Lung (tissue), 12 donors: ENCODE results near the gene TENM4. TPM values are rescaled to one million over a fixed set of nuclear protein-coding genes. Genes with fewer than 3 reads are reported as not detected.

ENCODE experiments used
- ATAC-seq: fragments of 200-7000 bp; cut with Tn5 transposase; one replicate; pipeline ENCODE4 v1.9.1; 2020; ENCODE audit warnings: moderate number of reproducible peaks; ENCODE audit not compliant: insufficient read depth, low FRiP score
- DNase-seq, 3 donors: peaks; one replicate each; pipeline ENCODE4 v3.0.0-alpha.2; 2013 to 2017
- H3K27ac ChIP-seq, 2 donors: one replicate each; pipeline ENCODE4 v1.5.1; 2013; ENCODE audit warnings: mild to moderate bottlenecking in 2 of 2, moderate library complexity in 2 of 2, control low read depth in 1 of 2, inconsistent platforms in 1 of 2, low read depth in 1 of 2, low read length in 1 of 2
- H3K27me3 ChIP-seq, 3 donors: one replicate each; pipeline ENCODE4 v1.5.1; 2013; ENCODE audit warnings: low read length in 2 of 3; ENCODE audit not compliant: control insufficient read depth in 3 of 3, insufficient read depth in 3 of 3
- H3K36me3 ChIP-seq, 4 donors: one replicate each; pipeline ENCODE4 v1.5.1; 2013; ENCODE audit warnings: low read length in 4 of 4, mild to moderate bottlenecking in 1 of 4, moderate library complexity in 1 of 4; ENCODE audit not compliant: control insufficient read depth in 4 of 4, insufficient read depth in 4 of 4
- H3K4me1 ChIP-seq, 5 donors: one replicate each; pipeline ENCODE4 v1.5.1; 2013; ENCODE audit warnings: low read length in 5 of 5, mild to moderate bottlenecking in 2 of 5, moderate library complexity in 1 of 5; ENCODE audit not compliant: control insufficient read depth in 5 of 5, insufficient read depth in 5 of 5
- H3K4me3 ChIP-seq: one replicate; pipeline ENCODE4 v1.5.1; 2013; ENCODE audit warnings: mild to moderate bottlenecking, control low read depth, moderate library complexity
- H3K9ac ChIP-seq, 2 donors: one replicate each; pipeline ENCODE4 v1.5.1; 2013; ENCODE audit warnings: low read length in 2 of 2, control low read depth in 1 of 2; ENCODE audit not compliant: insufficient read depth in 1 of 2
- H3K9me3 ChIP-seq, 4 donors: one replicate each; pipeline ENCODE4 v1.5.1; 2013; ENCODE audit warnings: low read length in 3 of 4, mild to moderate bottlenecking in 1 of 4, moderate library complexity in 1 of 4; ENCODE audit not compliant: control insufficient read depth in 4 of 4, insufficient read depth in 3 of 4
- WGBS, 2 donors: extraction: QIAGEN DNeasy Blood & Tissue Kit; methylation state at CpG; one replicate each; pipeline ENCODE4 v1.1.7; 2013; 5-methylcytosine and 5-hydroxymethylcytosine counted together
- polyA plus RNA-seq, 2 donors: library from polyadenylated mRNA; stranded (reverse); fragments of 200-250 nt; gene quantifications; one replicate each; pipeline ENCODE4 v1.2.1, GENCODE V29; 2013
- total RNA-seq, 2 donors: library from RNA; depleted of rRNA in 1 of 2; stranded (reverse); fragments of >200 nt in 1 of 2; gene quantifications; one replicate each; pipeline ENCODE4 v1.2.1, GENCODE V29; 2014 to 2021
- TF ChIP-seq, protein P1 (sequence below): IDR thresholded peaks from 2 replicates; pipeline ENCODE4 v1.5.1; 2012; ENCODE audit warnings: mild to moderate bottlenecking; ENCODE audit errors: control extremely low read depth, extremely low read depth
- donor health status: control.
- donor health status: control.
- donor health status: Bipolar disorder and iron deficiency.
- donor health status: healthy.
- donor health status: DM: yes; HTN: yes; CAD: no.

TENM4 gene
- total and polyA plus RNA-seq, 4 donors = 0.28 to 16.4 (median 3.2) TPM

DNA sequence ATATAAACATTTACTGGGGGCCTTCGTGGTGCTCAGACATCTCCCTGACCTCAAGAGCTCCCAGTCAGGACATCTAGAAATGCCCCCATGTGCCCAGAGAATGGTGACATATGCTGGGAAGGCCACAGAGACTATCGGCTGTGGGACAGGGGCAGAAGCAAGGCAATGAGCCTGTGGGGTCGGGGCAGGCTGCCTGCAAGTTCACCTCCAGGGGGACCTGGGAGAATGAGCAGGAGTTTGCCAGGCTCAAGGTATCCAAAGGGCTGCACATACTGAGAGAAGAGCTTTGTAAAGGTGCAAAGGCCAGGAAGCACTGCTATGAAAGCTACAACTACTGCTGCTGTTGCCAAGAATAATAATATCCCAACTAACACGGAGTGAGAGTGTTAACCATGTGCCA lies 233.9 kb downstream of the TENM4 start:
- no peak overlapping the region for H3K4me3 ChIP-seq
- no peaks in the 10 kb centered on the region for H3K36me3 ChIP-seq
- no peak overlapping the region for H3K27ac ChIP-seq
- 58 to 80% methylated on average over 4 of the region's 4 CpGs for WGBS, 2 donors
- no peak overlapping the region for H3K9ac ChIP-seq
- no peaks in the 10 kb centered on the region for H3K9me3 ChIP-seq
- peaks cover 0 to 3% (median 0%) of the 10 kb centered on the region in 3 donors for H3K27me3 ChIP-seq
- no peak for ATAC-seq
- no peak for DNase-seq
- TF ChIP-seq, protein P1, sequence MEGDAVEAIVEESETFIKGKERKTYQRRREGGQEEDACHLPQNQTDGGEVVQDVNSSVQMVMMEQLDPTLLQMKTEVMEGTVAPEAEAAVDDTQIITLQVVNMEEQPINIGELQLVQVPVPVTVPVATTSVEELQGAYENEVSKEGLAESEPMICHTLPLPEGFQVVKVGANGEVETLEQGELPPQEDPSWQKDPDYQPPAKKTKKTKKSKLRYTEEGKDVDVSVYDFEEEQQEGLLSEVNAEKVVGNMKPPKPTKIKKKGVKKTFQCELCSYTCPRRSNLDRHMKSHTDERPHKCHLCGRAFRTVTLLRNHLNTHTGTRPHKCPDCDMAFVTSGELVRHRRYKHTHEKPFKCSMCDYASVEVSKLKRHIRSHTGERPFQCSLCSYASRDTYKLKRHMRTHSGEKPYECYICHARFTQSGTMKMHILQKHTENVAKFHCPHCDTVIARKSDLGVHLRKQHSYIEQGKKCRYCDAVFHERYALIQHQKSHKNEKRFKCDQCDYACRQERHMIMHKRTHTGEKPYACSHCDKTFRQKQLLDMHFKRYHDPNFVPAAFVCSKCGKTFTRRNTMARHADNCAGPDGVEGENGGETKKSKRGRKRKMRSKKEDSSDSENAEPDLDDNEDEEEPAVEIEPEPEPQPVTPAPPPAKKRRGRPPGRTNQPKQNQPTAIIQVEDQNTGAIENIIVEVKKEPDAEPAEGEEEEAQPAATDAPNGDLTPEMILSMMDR = no peak
- no peaks in the 10 kb centered on the region for H3K4me1 ChIP-seq

- H3K27ac ChIP-seq = no peak overlapping the region
- H3K4me1 ChIP-seq = no peaks in the 10 kb centered on the region
- no peak overlapping the region for H3K4me3 ChIP-seq
- no peak overlapping the region for H3K9ac ChIP-seq
- H3K36me3 ChIP-seq = no peaks in the 10 kb centered on the region
- TF ChIP-seq, protein P1 = no peak
- H3K9me3 ChIP-seq = peaks cover 0 to 3% (median 0%) of the 10 kb centered on the region in 4 donors
- WGBS, 2 donors = 88% methylated on average over 1 of the region's 1 CpG
- DNase-seq = no peak
- ATAC-seq = no peak
- H3K27me3 ChIP-seq = peaks cover 0 to 3% (median 0%) of the 10 kb centered on the region in 3 donors
These were observed 235.0 kb downstream of the TENM4 start for GRCh38 chr11:79205786-79206185.

DNA sequence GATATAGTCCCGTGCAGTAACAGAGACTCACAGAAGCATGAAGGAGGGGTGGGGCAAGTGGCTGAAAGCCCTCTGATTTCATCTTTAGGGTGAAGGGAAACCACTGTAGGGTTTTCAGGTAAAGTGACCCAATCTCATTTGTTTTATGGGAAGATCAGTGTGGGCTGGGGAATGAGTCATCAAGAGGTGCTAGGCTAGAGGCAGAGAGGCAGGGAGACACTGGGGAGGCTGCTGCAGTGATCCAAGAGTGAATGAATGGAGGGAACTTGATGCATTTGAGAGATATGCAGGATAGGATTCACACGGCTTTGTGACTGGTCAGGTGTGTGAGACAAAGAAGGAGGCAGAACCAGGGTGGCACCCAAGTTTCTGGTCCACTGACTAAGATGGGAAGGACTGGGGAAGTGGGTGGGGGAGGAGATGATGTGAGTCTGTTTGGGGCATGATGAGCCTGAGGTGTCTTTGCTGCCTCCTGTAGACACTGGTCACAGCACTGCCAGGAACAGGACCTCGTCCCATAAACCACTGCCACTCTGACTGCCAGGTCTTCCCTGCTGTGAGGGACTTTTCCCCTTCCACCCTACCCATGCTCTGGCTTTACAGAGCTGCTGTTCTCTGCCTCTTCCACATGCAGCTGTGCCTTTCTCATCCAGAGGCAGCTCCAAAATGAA lies 239.0 kb downstream of the TENM4 start:
- 62 to 65% methylated on average over 3 of the region's 3 CpGs for WGBS, 2 donors

More for the DNA sequence above, 239.0 kb downstream of the TENM4 start:
- peaks cover 0 to 6% (median 0%) of the 10 kb centered on the region in 5 donors for H3K4me1 ChIP-seq
- no peak overlapping the region for H3K27ac ChIP-seq
- TF ChIP-seq, protein P1 = no peak
- no peak overlapping the region for H3K4me3 ChIP-seq
- no peaks in the 10 kb centered on the region for H3K36me3 ChIP-seq
- no peak for ATAC-seq
- H3K9me3 ChIP-seq = peaks cover 0 to 7% (median 2%) of the 10 kb centered on the region in 4 donors
- no peak for DNase-seq
- no peak overlapping the region for H3K9ac ChIP-seq
- peaks cover 0 to 3% (median 0%) of the 10 kb centered on the region in 3 donors for H3K27me3 ChIP-seq
